GM18526 (cell line): ENCODE measurements around the gene ZMYND19.

ENCODE experiments used
- POLR2A ChIP-seq: IDR thresholded peaks from 3 replicates; pipeline ENCODE4 v1.6.1; 2011; ENCODE audit not compliant: insufficient read length; ENCODE audit errors: extremely low read depth

ZMYND19 gene

GRCh38 chr9:137590469-137591383 is at the start of gene ZMYND19:
ZMYND19 (minus strand) TSS chr9:137590512; CDS start chr9:137590263, 249 bp downstream.
- TF ChIP-seq POLR2A, result peak; percentile 49

- TF ChIP-seq POLR2A, result no peak
These were observed 49.2 kb upstream of the ZMYND19 start for GRCh38 chr9:137639303-137640051.

GRCh38 chr9:137638680-137639079 is 48.4 kb upstream of the ZMYND19 start:
- TF ChIP-seq POLR2A, result no peak

DNA sequence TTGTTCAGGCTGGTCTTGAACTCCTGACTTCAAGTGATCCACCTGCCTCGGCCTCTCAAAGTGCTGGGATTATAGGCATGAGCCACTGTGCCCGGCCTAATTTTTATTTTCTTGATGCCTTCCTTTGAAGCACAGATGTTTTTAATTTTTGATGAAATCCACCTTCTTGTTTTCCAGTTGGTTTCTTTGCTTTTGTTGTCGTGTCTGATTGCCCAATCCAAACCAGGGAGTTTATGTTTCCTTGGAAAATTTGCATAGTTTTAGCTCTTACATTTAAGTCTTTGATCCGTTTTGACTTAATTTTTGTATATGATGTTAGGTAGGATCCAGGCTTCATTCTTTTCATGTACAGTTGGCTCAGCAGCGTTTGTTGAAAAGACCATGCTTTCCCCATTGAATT is 43.7 kb upstream of the ZMYND19 start:
- TF ChIP-seq POLR2A, result no peak

DNA sequence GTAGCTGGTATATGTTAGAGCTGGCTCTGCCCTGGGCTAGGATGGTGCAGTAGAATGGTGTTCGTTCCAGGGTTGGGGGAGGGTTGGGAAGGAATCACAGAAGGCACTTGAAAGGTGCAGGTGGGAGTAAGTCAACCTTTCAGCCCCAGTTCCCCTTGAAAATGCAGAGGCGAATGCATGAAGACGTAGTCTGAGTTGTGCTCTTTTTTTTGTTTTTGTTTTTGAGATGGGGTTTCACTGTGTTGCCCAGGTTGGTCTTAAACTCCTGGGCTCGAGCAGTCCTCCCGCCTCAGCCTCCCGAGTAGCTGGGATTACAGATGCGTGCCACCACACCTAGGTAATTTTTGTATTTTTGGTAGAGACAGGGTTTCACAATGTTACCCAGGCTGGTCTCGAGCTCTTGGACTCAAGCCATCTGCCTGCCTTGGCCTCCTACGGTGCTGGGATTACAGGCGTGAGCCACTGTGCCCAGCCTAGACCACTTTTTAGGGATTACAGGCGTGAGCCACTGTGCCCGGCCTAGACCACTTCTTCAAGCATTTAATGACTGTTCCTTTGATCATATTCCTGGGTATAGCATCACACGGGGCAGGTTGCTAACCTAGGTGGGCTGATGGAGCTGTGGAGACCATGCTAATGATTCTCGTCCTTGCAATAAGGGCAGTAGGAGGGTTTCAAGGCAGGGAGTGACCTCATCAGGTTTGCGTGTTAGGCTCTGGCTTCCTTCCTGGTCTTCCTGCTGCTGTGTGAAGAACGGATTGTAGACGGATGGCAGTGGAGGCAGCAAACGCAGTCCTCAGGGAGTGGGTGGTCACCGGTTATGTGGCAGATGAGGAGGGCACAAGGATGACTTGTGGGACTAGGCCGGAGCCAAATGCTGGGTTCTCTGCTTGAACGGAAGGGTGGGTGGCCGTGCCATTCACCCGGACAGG is 42.2 kb upstream of the ZMYND19 start:
- no peak for TF ChIP-seq POLR2A

- no peak for TF ChIP-seq POLR2A
These were observed 41.3 kb upstream of the ZMYND19 start for GRCh38 chr9:137631345-137632229.

DNA sequence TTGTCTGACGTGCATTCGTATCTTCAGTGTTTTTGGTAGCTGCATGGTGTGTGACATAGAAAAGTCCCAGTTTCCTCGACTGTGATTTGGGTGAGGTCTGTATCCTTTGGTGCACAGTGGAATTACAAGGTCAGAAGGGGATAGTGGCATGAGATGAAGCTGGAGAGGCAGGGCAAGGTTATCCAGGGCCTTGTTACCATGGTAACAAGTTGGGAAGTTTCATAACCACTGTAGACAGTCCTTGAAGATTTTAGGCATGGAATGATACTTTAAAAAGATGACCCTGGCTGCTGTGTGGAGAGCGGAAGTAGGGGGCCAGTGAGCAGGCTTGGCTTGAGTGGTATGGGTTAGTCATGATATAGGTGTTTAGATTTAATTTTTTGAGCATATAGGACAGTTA is 40.4 kb upstream of the ZMYND19 start:
- no peak for TF ChIP-seq POLR2A

DNA sequence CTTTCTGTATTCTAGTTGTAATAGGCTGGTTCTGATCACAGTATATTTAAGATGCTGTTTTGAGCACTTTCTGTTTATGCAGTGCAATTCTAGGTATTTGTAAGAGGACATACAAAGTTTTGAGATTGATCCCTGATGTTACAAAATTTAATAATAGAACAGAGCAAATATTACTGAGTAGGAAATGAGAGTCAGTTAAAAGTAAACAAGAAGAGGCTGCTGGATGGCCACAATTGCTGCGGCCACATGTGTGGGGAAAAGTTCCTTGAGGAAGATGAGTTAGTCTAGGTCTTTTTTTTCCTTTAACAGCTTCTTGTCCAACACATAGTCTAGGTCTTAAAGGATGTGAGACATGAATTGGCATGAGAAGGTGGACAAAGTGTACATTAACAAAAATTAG is 39.8 kb upstream of the ZMYND19 start:
- no peak for TF ChIP-seq POLR2A

GRCh38 chr9:137626464-137626863 is 36.2 kb upstream of the ZMYND19 start:
- TF ChIP-seq POLR2A, result no peak

- no peak for TF ChIP-seq POLR2A
These were observed 30.9 kb upstream of the ZMYND19 start for GRCh38 chr9:137621131-137621757.

DNA sequence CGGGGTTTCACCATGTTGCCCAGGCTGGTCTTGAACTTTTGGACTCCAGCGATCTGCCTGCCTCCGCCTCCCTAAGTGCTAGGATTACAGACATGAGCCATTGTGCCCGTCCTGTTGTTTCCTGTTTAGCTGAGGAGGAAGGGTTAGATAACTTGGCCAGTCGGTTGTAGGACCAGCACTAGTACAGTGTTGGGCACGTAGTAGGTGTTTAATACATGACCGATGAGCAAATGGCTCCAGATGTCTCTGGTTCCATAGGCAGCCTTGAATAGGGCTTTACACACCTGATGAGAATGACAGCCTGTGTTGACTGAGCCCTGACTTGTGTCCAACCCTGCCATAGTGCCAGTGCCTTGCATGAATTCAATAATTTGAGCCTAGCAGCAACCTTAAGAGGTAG is 30.3 kb upstream of the ZMYND19 start:
- TF ChIP-seq POLR2A, result no peak

GRCh38 chr9:137620048-137620405 is 29.7 kb upstream of the ZMYND19 start:
- TF ChIP-seq POLR2A, result no peak

DNA sequence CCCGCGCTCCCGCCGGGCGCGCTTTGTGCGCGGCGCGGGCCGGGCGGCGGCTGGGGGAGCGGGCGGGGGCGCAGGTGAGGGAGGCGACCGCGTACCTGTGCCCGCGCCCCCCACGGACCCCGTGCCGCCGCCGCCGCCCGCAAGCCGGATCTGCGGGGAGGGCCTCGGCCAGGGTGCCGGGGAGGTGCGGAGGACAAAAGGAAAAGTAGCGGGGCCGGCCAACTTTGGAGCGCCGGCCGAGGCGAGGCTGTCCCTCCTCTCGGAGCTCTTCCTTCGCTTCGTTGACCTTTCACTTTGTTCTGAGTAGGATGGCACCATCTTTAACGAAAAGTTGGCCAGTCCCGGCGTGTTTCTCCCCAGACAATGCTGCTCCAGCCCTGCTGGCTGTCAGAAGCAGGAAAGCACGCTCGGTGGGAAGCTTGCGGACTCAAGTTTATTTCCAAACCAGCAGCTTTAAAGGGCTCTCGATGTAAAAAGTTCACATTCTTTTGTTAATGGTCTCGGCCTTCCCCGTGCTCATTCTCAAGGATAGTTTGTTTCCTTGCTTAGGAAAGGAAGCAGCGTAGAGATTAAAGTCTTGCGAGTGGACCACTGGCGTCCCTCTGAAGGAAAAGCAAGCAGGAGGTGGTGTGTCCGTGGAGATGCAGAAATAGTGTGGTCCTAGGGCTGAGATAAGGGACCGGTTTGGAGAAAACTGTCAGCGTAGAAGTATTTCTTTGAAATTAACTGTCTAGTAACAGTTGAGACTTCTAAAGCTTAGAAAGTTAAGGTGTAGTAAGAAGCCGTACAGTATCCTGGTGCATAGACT is 29.1 kb upstream of the ZMYND19 start:
- TF ChIP-seq POLR2A, result no peak
